H1 (cell line): ENCODE data around the gene WRAP53. TPM values are rescaled to one million over a fixed set of nuclear protein-coding genes. Genes with fewer than 3 reads are reported as not detected.

Experiments used
- FOSL1 ChIP-seq: IDR thresholded peaks from 2 replicates; pipeline ENCODE4 v1.6.1; 2011; ENCODE audit warnings: mild to moderate bottlenecking, low read depth, low read length, moderate library complexity; ENCODE audit not compliant: insufficient read depth
- polyA plus RNA-seq, 7 experiments: library from polyadenylated mRNA; depleted of rRNA in 3 of 7; stranded (reverse) in 5 of 7; unstranded in 2 of 7; fragments of >200 nt in 5 of 7; fragments of 200-250 nt in 2 of 7; gene quantifications; 1 replicate in 5 of 7; 2 replicates in 1 of 7; 4 replicates in 1 of 7; pipeline versions ENCODE4 v1.2.1 to v1.2.3, GENCODE V29; 2011 to 2013; ENCODE audit warnings: missing spikeins in 2 of 7, mixed read lengths in 2 of 7
- total RNA-seq: library from RNA; stranded (reverse); fragmentation: NEBNext Ultra II Directional; extraction: Animal tissue kit (Norgen Biotek cat#: 25700); gene quantifications from 2 replicates; pipeline ENCODE4 v1.2.1, GENCODE V29; 2021

WRAP53 gene
- total and polyA plus RNA-seq, 2 of the 8 experiments (the other 6 are each of a cell fraction or from before 2014, with no cell fraction given): 29.2 to 30.1 TPM

DNA sequence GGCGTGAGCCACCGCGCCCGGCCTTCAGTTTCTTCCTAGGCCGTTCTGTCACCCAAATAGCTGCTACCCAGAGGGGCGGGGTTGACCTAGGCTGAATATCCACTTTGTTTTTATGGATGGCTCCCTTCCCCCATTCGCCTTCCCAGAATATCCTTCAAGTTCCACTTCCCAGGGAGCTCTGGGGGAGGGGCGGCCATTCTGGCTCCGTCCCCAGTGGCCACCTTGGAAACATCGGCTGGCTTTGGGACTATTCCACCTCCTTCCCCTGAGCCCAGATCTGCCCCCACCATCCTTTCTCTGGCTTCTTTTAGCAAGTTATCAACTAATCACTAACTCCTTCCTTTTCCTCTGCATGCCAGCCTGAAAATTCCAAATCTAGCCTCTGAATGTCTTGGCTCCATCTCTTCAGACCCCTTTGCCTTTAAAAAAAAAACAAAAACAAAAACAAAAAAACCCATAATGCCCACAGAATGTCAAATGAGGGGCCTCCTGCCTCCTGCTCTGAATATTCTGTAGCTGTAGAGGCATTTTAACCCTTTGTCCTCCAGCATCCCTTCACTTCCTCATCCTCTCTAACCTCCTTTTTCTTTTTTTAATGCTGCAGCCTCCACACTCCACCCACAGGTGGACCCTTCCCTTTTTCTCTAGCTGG, 31.2 kb upstream of the WRAP53 start (continued):
- no peak for TF ChIP-seq FOSL1
